ENCODE measurements around the gene URI1.

Gene URI1

GRCh38 chr19:30028118-30028991, 86.3 kb downstream of the URI1 start (continued):
- TF ChIP-seq ZNF148 (tag by site-specific recombination; IDR thresholded peaks at IDR 0.05; ENCODE audit: borderline replicate concordance) (no peak), BCL11B (tag by site-specific recombination; IDR thresholded peaks at IDR 0.05; ENCODE audit: low read depth) (peak; percentile 62; the same call in 1 of the 2 replicates), ZBTB10 (tag by site-specific recombination; IDR thresholded peaks at IDR 0.05) (no peak), MYNN (tag by site-specific recombination; IDR thresholded peaks at IDR 0.05; ENCODE audit: borderline replicate concordance) (no peak), MEIS1 (CRISPR knock-in tag; IDR thresholded peaks at IDR 0.05; ENCODE audit: borderline replicate concordance) (no peak), ZNF394 (tag by site-specific recombination; IDR thresholded peaks at IDR 0.05; ENCODE audit: borderline replicate concordance) (no peak), ZNF16 (tag by site-specific recombination; IDR thresholded peaks at IDR 0.05; ENCODE audit: low read depth) (no peak), ZNF626 (tag by site-specific recombination; IDR thresholded peaks at IDR 0.05) (no peak), ZNF202 (tag by site-specific recombination; IDR thresholded peaks at IDR 0.05; ENCODE audit: borderline replicate concordance) (no peak), ZBTB11 (tag by site-specific recombination; conservative IDR thresholded peaks at IDR 0.05; ENCODE audit: low read depth) (peak; percentile 22; the same call in 1 of the 2 replicates), ZNF416 (tag by site-specific recombination; IDR thresholded peaks at IDR 0.05) (no peak), FEZF1 (tag by site-specific recombination; IDR thresholded peaks at IDR 0.05) (peak; percentile 94), ZNF280C (tag by site-specific recombination; IDR thresholded peaks at IDR 0.05) (no peak), ZNF561 (tag by site-specific recombination; IDR thresholded peaks at IDR 0.05; ENCODE audit: borderline replicate concordance) (peak; percentile 53; the same call in 1 of the 2 replicates), ZNF23 (tag by site-specific recombination; IDR thresholded peaks at IDR 0.05; ENCODE audit: borderline replicate concordance) (no peak), ZNF510 (tag by site-specific recombination; IDR thresholded peaks at IDR 0.05; ENCODE audit: insufficient replicate concordance) (no peak), ZNF677 (tag by site-specific recombination; IDR thresholded peaks at IDR 0.05) (no peak), HOXA7 (CRISPR knock-in tag; IDR thresholded peaks at IDR 0.05; ENCODE audit: borderline replicate concordance) (no peak), PRDM10 (tag by site-specific recombination; IDR thresholded peaks at IDR 0.05) (no peak), ZNF114 (tag by site-specific recombination; IDR thresholded peaks at IDR 0.05) (no peak), ZNF169 (tag by site-specific recombination; IDR thresholded peaks at IDR 0.05) (no peak)

Data from HEK293 (cell line).